ENCODE results near the gene CCDC88C.

- TF ChIP-seq POLR2AphosphoS5 (IDR thresholded peaks at IDR 0.05) (no peak), CTCF (IDR thresholded peaks at IDR 0.05) (no peak)
Measured at GRCh38 chr14:91419451-91419850, 1.8 kb upstream of the CCDC88C start.

Measured in prostate gland (tissue), 2 donors.